CD4-positive, alpha-beta T cell treated with Interleukin-1 beta for 1 hour (primary cell): ENCODE data around the gene ANKS4B.
"Not testable (repeated sequence)": the region's sequence is repeated elsewhere in the genome, so short reads cannot be mapped to it uniquely, and the experiment has no call there.

ENCODE experiments used
- DNase-seq, 2 donors: peaks; one replicate each; pipeline ENCODE4 v3.0.0-alpha.2; 2020 to 2022

Gene ANKS4B, protein sequence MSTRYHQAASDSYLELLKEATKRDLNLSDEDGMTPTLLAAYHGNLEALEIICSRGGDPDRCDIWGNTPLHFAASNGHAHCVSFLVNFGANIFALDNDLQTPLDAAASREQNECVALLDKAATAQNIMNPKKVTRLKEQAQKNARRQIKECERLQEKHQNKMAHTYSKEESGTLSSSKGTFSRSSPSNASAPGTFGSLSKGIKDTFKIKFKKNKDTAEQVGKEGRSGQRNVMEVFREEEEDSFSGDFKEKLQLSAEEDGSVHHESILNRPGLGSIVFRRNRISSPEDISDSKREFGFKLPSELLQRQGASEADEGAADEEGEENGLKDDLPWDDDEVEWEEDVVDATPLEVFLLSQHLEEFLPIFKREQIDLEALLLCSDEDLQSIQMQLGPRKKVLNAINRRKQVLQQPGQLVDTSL

DNA sequence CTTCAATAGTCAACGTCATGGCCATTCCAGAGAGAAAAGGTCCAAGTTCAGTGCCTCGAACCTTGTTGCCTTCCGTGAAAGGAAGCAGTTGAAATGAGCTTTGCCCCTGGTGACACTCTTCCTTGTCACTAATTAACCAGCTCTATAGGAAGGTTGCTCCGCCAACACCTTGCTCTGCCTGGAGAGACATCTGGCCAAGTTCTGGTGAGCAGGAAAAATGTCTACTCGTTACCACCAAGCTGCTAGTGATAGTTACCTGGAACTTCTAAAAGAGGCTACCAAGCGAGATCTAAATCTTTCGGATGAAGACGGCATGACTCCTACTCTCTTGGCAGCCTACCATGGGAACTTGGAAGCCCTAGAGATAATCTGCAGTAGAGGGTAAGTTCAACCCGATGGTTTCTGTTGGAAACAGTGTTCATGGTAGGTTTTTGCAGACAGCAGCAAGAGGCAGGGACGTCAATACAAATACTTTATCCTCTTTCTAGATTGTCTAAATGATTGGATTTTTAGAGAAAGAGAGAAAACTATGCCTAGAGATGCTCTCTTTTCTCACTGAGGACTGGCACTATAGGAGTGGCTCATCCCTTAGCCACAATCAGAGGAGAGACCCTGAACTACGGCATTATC is at the start of gene ANKS4B:
ANKS4B (plus strand) TSS at position 179 of the 630 bp plus-strand sequence; CDS start at position 218, 39 bp downstream.
- no peak for DNase-seq

DNA sequence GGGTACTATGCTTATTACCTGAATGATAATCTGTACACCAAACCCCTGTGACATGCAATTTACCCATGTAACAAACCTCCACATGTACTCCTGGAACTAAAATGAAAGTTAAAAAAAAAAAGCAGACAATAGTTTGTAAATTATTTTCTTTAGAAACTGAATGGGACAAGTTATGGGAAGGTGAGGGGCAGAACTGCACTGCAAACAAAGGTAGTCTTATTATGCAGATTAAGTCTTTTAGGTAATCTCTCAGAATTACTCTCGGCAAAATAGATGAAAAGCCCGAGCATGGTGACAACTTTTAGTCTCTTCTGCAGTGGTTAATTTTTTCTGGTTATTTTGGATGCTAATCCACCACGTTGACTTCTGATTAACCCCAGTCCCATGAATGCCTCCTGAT is 49.5 kb upstream of the ANKS4B start:
- DNase-seq = no peak

DNA sequence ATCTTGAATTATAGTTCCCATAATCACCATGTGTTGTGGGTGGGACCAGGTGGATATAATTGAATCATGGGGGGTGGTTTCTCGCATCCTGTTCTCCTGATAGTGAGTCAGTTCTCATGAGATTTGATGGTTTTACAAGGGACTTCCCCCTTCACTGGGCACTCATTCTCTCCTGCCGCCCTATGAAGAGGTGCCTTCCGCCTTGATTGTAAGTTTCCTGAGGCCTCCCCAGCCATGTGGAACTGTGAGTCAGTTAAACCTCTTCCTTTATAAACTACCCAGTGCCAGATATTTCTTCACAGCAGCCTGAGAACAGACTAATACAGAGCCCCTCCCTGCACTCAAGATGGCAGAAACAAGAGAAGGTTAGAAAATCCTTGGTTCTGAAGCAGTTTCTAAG is 48.7 kb upstream of the ANKS4B start:
- DNase-seq = no peak

DNA sequence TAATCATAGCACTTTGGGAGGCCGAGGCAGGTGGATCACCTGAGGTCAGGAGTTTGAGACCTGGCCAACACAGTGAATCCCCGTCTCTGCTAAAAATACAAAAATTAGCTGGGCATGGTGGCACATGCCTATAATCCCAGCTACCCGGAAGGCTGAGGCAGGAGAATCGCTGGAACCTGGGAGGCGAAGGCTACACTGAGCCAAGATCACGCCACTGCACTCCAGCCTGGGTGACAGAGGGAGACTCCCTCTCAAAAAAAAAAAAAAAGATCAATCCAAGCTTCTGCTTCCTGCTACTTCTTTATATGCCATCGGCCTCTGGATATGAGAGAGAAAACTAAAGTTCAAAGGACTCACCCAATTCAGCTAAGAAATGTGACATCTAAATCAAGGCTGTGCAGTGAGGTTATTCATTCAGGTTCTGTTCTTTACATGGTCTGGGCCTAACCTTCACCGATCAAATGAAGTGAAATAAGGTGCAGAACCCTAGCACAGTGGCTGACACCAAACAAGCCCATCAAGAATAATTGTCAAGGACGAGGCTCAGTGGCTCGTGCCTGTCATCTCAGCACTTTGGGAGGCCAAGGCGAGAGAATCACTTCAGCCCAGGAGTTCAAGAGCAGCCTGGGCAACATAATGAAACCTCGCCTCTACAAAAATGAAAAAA is 47.7 kb upstream of the ANKS4B start:
- no peak for DNase-seq

DNA sequence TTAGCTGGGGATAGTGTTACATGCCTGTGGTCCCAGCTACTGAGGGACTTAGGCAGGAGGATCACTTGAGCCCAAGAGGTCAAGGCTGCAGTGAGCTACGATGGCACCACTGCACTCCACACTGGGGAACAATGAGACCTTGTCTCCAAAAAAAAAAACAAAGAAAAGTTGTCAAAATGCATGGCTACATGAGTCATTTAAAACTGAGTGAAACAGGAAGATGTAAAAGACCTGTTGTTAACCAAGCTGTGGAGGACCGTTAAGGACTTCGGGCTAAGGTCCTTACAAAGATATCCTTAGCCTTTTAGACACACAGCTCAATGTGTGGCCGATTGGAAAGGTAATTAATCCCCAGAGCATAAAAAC is 47.2 kb upstream of the ANKS4B start:
- DNase-seq = no peak

DNA sequence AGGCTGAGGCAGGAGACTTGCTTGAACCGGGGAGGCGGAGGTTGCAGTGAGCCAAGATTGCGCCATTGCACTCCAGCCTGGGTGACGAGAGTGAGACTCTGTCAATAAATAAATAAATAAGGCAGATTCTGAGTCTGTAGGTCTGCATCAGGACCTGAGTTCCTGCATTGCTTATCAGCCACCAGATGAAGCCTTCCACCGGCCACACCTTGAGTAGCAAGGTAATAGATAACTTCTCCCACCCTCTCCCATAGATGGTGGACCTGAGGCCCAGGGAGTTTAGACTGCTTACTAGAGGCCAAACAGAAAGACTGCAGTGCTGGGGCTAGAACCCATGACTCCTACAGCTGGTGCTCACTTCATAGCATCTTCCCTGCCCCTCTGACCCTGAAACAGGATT is 44.2 kb upstream of the ANKS4B start:
- DNase-seq = no peak

DNA sequence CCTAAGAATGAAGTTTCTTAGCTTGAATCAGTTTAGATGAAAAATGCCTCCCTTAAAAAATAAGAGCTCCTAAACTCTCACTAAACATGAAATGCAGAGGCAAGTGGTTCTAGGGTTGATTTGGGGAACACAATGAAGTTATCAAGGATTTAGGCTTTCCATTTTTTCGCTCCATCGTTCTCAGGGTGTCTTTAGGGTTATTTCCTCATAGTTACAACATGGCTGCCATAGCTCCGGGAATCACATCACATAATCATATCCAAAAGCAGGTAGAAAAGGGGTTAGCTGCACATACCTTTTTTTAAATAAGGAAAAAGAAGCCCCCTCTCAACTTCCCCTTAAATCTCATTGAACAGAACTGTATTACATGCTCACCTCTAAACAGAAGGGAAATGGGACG is 43.5 kb upstream of the ANKS4B start:
- DNase-seq = no peak

DNA sequence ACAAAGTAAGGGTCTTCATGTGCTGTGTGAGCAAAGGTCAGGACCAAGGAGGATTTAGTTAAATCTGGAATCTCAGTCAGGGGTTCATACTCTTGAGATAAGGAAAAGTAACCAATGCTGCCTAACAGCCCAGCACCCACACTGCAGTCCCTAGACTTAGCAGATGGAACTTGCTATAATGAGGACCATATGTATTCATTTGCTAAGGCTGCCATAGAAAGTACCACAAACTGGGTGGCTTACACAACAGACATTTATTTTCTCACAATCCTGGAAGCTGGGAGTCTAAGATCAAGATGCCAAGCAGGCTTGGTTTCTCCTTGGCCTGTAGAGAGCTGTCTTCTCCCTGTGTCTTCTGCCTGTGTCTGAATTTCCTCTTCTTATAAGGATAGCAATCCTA is 42.9 kb upstream of the ANKS4B start:
- no peak for DNase-seq

DNA sequence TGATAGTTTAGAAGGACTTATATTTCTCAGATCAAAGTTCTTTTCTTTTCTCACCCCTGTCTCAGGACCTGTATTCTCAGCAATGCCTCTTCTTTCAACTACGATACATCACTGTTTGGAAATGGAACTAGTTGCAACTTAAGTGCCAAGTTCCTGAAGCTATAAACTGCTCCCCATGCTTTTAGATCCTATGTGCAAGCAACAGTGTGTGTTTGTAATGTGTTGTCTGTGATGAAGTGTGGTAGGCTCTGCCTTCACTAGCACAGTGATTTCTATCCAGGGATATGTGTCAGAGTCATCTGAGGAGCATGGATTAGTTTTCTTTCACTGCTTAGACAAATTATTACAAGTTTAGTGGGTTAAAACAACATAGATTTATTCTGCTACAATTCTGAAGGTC is 40.5 kb upstream of the ANKS4B start:
- DNase-seq = no peak

DNA sequence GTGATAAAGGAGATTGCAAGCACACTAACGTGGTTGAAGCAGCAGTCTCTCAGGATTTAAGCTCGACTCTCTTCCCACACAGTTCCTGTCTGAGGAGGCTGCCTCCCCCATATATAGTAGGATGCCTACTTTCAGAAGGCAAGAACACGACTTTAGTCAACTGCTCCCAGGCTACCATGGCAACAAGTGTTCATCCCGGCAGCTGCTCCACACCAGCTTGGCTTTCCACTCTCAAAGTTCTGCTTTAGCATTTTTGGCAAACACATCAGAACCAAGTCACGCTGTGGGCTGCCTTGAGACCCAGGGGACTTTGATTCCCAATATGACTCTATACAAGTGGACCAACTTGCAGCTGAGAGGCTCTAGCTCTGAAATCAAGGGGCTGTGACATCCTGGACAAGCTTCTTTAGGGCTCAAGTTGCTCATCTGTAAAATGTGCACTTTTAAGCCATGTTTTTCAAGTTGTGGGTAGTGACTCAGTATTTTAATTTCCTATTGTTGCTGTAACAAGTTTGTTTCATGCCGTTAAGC is 38.7 kb upstream of the ANKS4B start:
- no peak for DNase-seq

DNA sequence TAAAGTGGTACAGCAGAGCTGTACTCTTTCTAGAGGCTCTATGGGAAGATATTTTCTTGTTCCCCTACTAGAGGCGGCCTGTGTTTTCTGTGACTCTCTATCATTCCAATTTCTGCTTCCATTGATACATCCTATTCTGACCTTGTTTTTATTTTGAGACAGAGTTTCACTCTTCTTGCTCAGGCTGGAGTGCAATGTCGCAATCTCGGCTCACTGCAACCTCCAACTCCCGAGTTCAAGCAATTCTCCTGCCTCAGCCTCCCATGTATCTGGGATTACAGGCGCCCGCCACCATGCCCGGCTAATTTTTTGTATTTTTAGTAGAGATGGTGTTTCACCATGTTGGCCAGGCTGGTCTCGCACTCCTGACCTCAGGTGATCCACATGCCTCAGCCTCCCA is 38.2 kb upstream of the ANKS4B start:
- DNase-seq = not testable (repeated sequence)

DNA sequence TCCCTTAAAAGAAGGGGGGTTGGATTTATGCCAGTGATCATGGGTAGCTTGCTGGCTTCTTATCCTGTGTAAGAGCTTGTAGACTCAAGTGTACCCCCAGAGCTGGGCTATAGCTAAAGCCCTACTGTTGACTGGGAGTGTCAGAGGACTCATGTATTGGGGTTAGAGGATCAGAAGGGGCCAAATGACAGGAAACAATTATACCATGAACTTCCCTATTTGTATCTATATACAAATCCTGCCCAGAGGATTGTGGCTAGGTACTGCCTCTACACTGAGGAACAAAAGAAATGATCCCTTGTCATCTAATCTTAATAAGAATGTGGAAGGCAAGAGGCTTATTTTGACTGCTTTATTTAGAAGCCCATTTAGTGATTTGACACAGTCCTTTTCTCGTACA is 36.4 kb upstream of the ANKS4B start:
- no peak for DNase-seq

DNA sequence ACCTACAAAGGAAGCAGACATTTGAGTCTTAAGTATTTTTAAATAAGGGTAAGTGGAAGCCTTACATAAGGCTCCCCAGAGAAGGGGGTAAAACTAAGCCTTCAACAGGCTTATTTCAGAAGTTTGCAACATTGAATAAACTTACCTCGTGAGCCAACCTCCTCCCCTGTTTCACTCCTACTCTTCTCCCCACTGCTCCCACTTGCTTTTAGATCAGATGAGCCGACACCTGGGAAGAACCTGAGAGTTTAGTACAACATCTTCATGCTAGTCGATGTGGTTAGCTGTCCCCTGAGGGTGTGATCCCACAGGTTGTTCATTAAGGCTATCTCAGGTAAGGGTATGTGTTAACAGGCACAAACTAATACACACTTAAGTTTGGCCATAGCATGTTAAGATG is 35.9 kb upstream of the ANKS4B start:
- no peak for DNase-seq

DNA sequence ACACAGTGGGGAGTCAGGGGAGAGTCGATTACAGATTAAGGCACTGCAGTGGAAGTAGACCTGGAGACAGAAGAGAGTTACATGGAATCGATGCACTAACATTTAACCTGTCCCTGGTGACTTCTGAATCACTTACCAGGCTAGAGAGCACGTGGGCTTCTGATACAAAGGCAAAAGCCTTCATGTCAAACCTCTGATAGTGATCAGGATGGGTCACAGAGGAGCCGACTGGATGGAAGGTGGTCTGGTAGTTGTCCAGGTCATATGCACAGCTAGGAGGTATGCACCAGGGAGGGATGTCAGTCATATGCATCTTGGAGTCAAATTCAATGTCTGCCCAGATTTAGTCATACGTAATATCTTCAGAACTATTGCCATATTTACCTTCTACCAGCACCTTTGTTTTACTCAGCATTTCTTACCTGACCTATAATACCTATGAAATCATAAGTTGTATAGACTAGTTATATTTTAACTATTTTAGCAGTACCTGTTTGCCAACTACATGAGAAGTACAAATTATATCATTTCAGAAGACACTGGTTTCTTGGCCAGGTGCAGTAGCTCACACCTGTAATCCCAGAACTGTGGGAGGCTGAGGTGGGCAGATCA is 33.8 kb upstream of the ANKS4B start:
- no peak for DNase-seq

DNA sequence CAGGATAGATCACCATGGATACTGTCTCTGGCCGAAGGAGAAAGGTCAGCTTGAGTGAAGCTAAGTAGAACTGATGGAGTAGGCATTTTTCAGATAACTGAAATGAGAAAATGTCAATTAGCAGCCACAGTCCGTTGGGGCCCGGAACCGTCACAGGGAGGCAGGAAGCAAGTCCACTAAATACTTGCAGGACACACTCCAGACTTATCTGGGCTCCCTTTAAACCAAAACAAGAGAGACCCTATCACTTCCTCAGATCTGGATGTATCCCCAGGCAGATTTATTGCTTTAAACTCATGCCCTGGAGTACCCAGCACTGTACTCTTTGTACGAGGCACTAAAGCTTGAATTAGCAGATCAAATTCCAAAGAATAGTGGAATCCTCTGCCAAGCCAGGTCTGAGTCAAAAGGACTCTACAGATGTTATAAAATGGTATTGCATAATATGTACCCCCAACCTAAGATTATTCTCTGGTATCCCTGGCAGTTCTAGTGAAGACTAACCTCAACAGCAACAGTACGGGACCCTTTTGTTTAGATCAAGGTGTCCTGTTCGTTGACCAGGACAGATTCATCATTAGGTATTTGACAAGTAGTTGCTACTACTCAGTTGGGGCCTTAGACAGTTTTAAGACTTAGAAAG is 30.2 kb upstream of the ANKS4B start:
- no peak for DNase-seq

DNA sequence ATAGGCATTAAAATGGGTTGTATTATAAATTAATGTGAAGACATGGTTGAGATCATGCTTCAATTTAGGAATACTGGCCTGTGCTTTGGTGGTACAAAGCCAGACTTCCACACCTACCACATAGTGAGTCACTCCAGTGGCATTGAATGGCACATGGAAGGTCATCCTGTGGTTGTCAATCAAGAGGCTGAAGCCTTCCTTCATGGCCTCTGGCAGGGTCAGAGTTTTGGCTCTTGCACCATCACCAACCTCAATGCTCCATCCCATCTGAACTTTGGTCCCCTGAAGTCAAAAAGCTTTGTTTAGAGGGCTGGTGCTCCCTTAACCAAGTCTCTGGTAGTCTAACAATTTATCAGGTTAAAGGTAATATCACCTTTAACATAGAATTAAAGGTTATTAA is 28.2 kb upstream of the ANKS4B start:
- no peak for DNase-seq

DNA sequence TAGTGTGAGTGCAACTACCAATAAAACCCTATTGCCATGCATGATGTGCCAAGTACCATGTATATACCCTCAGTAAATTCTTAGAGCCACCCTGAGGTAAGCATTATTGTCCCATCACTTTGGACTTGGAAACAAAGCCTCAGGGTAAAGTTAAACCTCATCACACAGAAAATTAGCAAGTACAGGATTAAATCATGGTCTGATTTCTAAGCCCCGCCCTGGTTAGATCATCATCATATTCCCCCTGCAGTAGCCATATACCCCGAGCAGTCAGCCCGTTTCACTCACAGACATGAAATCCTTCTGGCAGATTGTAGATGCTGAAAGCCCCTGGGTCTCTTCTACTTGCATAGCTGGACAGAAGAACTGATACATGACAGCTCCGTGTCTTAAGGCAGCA is 26.9 kb upstream of the ANKS4B start:
- DNase-seq = no peak

DNA sequence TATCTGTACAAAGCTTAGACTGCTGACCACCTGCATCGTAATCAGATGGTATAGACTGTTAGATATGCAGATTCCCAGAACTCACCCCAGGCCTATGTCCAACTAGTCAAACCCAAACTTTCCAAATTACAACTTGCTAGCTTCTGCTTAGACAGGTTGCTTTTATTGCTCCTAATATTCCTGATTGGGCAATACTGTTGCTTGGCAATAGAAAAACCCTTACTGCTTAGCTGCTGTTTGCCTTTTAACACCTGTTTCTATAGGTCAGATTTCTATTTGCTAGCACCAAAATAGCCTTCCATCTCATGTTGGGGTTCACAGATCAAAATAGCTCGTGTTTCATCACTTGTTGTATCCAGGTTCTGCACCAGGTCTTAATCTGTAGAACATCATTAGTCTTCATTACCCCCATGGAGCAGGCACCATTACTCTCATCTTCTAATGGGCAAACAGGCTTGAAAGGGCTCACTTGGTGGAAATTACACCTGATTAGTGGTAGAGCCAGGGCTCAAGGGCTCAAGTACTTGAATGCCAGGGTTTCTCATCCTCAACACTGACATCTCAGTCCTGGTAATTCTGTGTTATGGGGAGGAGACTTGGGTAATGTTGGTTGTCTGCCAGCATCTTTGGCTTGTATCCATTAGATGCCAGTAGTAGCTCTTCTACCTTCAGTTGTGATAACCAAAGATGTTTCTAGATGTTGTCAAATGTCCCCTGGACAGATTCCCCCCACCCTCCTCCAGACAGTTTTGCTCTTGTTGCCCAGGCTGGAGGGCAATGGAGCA is 24.9 kb upstream of the ANKS4B start:
- no peak for DNase-seq

DNA sequence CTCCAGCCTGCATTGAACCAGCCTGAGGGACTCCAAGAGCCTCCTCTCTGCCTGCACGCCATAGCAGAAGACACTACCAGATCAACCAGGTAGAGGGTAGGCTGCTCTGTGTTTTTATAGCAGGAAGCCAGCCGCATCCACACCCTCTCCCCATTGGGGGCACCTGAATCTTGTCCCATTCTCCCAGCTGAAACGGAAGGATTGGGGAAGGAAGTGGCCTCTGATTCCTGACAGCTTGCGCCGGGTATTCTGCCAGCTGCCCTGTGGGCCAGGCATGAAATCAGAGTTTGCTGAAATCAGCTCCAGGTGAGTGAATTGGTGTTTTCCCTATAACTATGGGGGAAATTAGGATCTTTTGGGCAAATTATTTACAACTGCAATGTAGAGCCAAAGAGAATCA is 22.0 kb upstream of the ANKS4B start, which contains the start of gene ZP2:
ZP2 (minus strand) TSS at position 89 of the 400 bp plus-strand sequence; CDS start at position 62, 27 bp downstream.
- DNase-seq = no peak

DNA sequence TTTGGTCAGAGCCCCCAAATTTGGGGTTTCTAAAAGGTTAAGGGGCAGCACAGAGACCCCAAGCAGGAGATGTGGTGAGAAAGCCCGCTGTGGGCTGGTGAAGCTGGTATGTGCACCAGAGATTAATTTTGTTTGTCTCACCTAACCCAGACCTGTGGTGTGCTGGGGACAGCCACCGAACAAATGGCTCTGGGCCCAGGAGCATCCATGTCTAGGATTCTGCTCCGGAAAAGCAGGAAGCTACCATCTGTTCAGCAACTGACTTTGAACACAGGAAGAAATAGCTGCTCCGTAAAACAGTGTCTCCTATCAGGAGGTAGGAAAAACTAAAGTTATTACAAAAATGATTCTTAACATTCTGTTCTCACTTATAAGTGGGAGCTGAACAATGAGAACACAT is 19.4 kb upstream of the ANKS4B start:
- no peak for DNase-seq

DNA sequence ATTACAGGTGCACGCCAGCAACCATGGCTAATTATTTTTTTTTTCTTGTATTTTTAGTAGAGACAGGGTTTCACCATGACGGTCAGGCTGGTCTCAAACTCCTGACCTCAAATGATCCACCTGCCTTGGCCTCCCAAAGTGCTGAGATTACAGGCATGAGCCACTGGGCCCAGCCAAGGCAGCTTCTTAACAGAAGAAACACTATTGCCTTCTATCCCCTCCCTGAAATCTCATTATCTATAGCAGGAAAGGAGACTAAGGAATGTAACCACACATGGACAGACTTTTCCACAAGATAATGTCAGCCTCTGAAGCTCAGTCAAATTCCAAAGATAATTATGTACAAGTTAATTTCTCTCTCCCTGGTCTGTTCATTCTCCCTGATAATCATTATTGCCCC is 16.4 kb upstream of the ANKS4B start:
- no peak for DNase-seq

DNA sequence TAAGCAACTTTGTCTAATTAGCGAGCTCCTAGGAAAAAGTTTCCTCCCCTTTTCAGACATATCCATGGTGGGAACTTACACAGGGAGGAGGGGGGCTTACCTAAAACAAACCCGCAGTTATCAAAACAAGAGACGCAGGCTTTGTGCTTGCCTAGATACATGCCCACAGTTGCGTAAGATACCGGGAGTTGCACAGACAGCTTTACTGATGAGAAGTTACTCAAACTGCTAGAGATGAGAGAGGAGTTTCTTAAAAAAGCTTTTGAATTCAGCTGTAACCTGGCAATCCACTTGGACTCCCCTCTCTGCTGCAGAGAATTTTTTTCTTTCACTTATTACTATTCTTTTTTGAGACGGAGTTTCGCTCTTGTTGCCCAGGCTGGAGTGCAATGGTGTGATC is 15.3 kb upstream of the ANKS4B start:
- DNase-seq = no peak
